HepG2 (cell line): ENCODE results near the gene LAMC3. TPM values are rescaled to one million over a fixed set of nuclear protein-coding genes. Genes with fewer than 3 reads are reported as not detected.

ENCODE experiments used
- ATAC-seq: fragments of 200-7000 bp; cut with Tn5 transposase; 3 replicates; pipeline ENCODE4 v1.9.1; 2020; ENCODE audit warnings: mild to moderate bottlenecking, moderate library complexity
- BruUV-seq: library from RNA; stranded (reverse); fragments of 400-500 nt; replicated peaks from 2 replicates; lab custom pipeline; 2021; lab: Mats Ljungman, UMichigan
- CTCF ChIA-PET: fragments of 300-600 bp; formaldehyde crosslinking; extraction: SDS; loops from one replicate; lab custom pipeline; 2021; ENCODE audit warnings: low total read pairs, inconsistent platforms, low intra/inter-chr PET ratio; lab: Yijun Ruan, JAX
- POLR2A ChIA-PET: fragments of 350-600 bp; sonication (Branson Sonifier 250); formaldehyde crosslinking; loops from one replicate; lab custom pipeline; 2020; ENCODE audit warnings: antibody characterized with exemption, inconsistent platforms; lab: Yijun Ruan, JAX
- DNase-seq: peaks from one replicate; pipeline ENCODE4 v3.0.0-alpha.2; 2015; ENCODE audit warnings: low spot score
- FAIRE-seq: peaks from 3 replicates; lab custom pipeline; 2011; peaks lifted over from hg19 to GRCh38; lab: Jason Lieb, UNC
- H2AFZ ChIP-seq: one replicate; pipeline ENCODE4 v1.6.1; 2011; ENCODE audit warnings: low read length, inconsistent platforms
- H3K27ac ChIP-seq: fragments of 300-600 bp; 3 replicates; pipeline ENCODE4 v1.8.0; 2011; ENCODE audit warnings: mixed run types, mild to moderate bottlenecking, mixed read lengths, low read length, inconsistent platforms; ENCODE audit not compliant: insufficient read depth; ENCODE audit errors: extremely low read length
- H3K27me3 ChIP-seq, 2 experiments: fragments of 200-600 bp in 1 of 2; 2 replicates in 1 of 2; 3 replicates in 1 of 2; pipeline versions ENCODE4 v1.6.0 to v1.8.0; 2011; ENCODE audit warnings: low read length in 2 of 2, mild to moderate bottlenecking in 2 of 2, moderate library complexity in 2 of 2, inconsistent platforms in 1 of 2; ENCODE audit not compliant: insufficient read depth in 2 of 2, control insufficient read depth in 1 of 2
- H3K36me3 ChIP-seq, 2 experiments: fragments of 200-600 bp in 1 of 2; replicated peaks in 1 of 2; 2 replicates in 1 of 2; 3 replicates in 1 of 2; pipeline versions ENCODE4 v1.5.1 to v1.8.0; 2011; ENCODE audit warnings: low read length in 2 of 2, inconsistent platforms in 1 of 2; ENCODE audit not compliant: insufficient read depth in 2 of 2, control insufficient read depth in 1 of 2
- H3K4me1 ChIP-seq: 2 replicates; pipeline ENCODE4 v1.5.1; 2012; ENCODE audit warnings: low read length, inconsistent platforms; ENCODE audit not compliant: insufficient read depth
- H3K4me2 ChIP-seq: 2 replicates; pipeline ENCODE4 v1.6.0; 2011; ENCODE audit warnings: low read depth, low read length, inconsistent platforms
- H3K4me3 ChIP-seq, 3 experiments: fragments of 200-600 bp in 1 of 3; sonication (generic), shearing (Covaris generic) in 1 of 3; replicated peaks in 1 of 3; 2 replicates each; pipeline ENCODE4 v1.5.1; 2011 to 2016; ENCODE audit warnings: low read length in 3 of 3, inconsistent platforms in 2 of 3, low read depth in 2 of 3, mild to moderate bottlenecking in 2 of 3, control low read depth in 1 of 3, mixed read lengths in 1 of 3; ENCODE audit not compliant: insufficient read depth in 1 of 3
- H3K79me2 ChIP-seq: one replicate; pipeline ENCODE4 v1.6.1; 2011; ENCODE audit warnings: low read length, inconsistent platforms; ENCODE audit not compliant: insufficient read depth
- H3K9ac ChIP-seq: 2 replicates; pipeline ENCODE4 v1.6.0; 2011; ENCODE audit warnings: mild to moderate bottlenecking, low read depth, low read length, inconsistent platforms; ENCODE audit not compliant: insufficient read depth
- H3K9me3 ChIP-seq: 2 replicates; pipeline ENCODE4 v1.5.1; 2012; ENCODE audit warnings: mild to moderate bottlenecking, low read length
- H4K20me1 ChIP-seq: 2 replicates; pipeline ENCODE4 v1.6.0; 2011; ENCODE audit warnings: inconsistent platforms, mild to moderate bottlenecking, low read length, moderate library complexity; ENCODE audit not compliant: insufficient read depth
- CREM ChIP-seq, 2 experiments: sonication (generic) in 1 of 2; formaldehyde crosslinking in 1 of 2; IDR thresholded peaks; 2 replicates each; pipeline versions ENCODE4 v1.4.0 to v1.6.1; 2016 to 2020; ENCODE audit warnings: antibody characterized with exemption in 1 of 2, mild to moderate bottlenecking in 1 of 2, missing genetic modification reagents in 1 of 2
- EP300 ChIP-seq, 3 experiments: sonication (generic) in 1 of 3; formaldehyde crosslinking in 1 of 3; IDR thresholded peaks; 2 replicates each; pipeline versions ENCODE4 v1.5.1 to v1.6.1; 2011 to 2020; ENCODE audit warnings: low read depth in 2 of 3, low read length in 2 of 3, borderline replicate concordance in 1 of 3, improper control_type of control experiment in 1 of 3, mild to moderate bottlenecking in 1 of 3, missing genetic modification reagents in 1 of 3, moderate library complexity in 1 of 3
- HOMEZ ChIP-seq: IDR thresholded peaks from 2 replicates; pipeline ENCODE4 v1.6.1; 2016; ENCODE audit warnings: low read depth
- KAT2B ChIP-seq: fragments of 150-350 bp; IDR thresholded peaks from 2 replicates; pipeline ENCODE4 v1.6.1; 2014; ENCODE audit warnings: low read depth, low read length, borderline replicate concordance
- KLF12 ChIP-seq: sonication (generic); formaldehyde crosslinking; IDR thresholded peaks from 2 replicates; pipeline ENCODE4 v1.4.0; 2020; ENCODE audit warnings: missing genetic modification reagents, borderline replicate concordance
- KMT2B ChIP-seq: IDR thresholded peaks from 2 replicates; pipeline ENCODE4 v1.6.1; 2016; ENCODE audit warnings: missing genetic modification reagents, missing compliant biosample characterization
- MTF1 ChIP-seq: sonication (generic); formaldehyde crosslinking; IDR thresholded peaks from 2 replicates; pipeline ENCODE4 v1.5.0; 2020; ENCODE audit warnings: missing genetic modification reagents
- MZF1 ChIP-seq: sonication (generic); formaldehyde crosslinking; IDR thresholded peaks from 2 replicates; pipeline ENCODE4 v1.8.1; 2023; ENCODE audit warnings: mild to moderate bottlenecking, missing genetic modification reagents, borderline replicate concordance
- NBN ChIP-seq: fragments of 450-650 bp; conservative IDR thresholded peaks from 2 replicates; pipeline ENCODE4 v1.6.1; 2017
- NCOA5 ChIP-seq: sonication (generic); formaldehyde crosslinking; IDR thresholded peaks from 2 replicates; pipeline ENCODE4 v1.4.0; 2020; ENCODE audit warnings: missing genetic modification reagents
- REPIN1 ChIP-seq: sonication (generic); formaldehyde crosslinking; IDR thresholded peaks from 2 replicates; pipeline ENCODE4 v1.8.0; 2022; ENCODE audit warnings: missing genetic modification reagents, low read depth, mild to moderate bottlenecking, borderline replicate concordance
- STAG1 ChIP-seq: sonication (generic); formaldehyde crosslinking; IDR thresholded peaks from 2 replicates; pipeline ENCODE4 v1.4.0; 2020; ENCODE audit warnings: missing genetic modification reagents
- TP53 ChIP-seq: sonication (generic); formaldehyde crosslinking; conservative IDR thresholded peaks from 2 replicates; pipeline ENCODE4 v1.4.0; 2020; ENCODE audit warnings: missing genetic modification reagents
- ZFP41 ChIP-seq: sonication (generic); formaldehyde crosslinking; IDR thresholded peaks from 2 replicates; pipeline ENCODE4 v1.4.0; 2020; ENCODE audit warnings: mild to moderate bottlenecking, missing genetic modification reagents, borderline replicate concordance
- ZNF24 ChIP-seq: fragments of 450-650 bp; IDR thresholded peaks from 2 replicates; pipeline ENCODE4 v1.6.1; 2017; ENCODE audit warnings: antibody characterized with exemption, mild to moderate bottlenecking
- ZNF264 ChIP-seq: sonication (generic); formaldehyde crosslinking; IDR thresholded peaks from 2 replicates; pipeline ENCODE4 v1.4.0; 2020; ENCODE audit warnings: missing genetic modification reagents
- ZNF292 ChIP-seq: sonication (generic); formaldehyde crosslinking; IDR thresholded peaks from 2 replicates; pipeline ENCODE4 v1.8.1; 2022; ENCODE audit warnings: mild to moderate bottlenecking, low read depth, missing genetic modification reagents, borderline replicate concordance
- ZNF430 ChIP-seq: sonication (generic); formaldehyde crosslinking; IDR thresholded peaks from 2 replicates; pipeline ENCODE4 v1.9.0; 2021; ENCODE audit warnings: mild to moderate bottlenecking, missing genetic modification reagents
- ZSCAN31 ChIP-seq: sonication (generic); formaldehyde crosslinking; IDR thresholded peaks from 2 replicates; pipeline ENCODE4 v1.5.0; 2020; ENCODE audit warnings: low read depth, mild to moderate bottlenecking, missing genetic modification reagents
- WGBS: methylation state at CpG from one replicate; pipeline ENCODE4 v1.1.6; 2017; ENCODE audit warnings: low lambda C conversion rate; 5-methylcytosine and 5-hydroxymethylcytosine counted together
- in situ Hi-C: cut with HindIII; loops from 2 replicates; pipeline ENCODE4 v1.10.0; 2017; ENCODE audit warnings: low pct_unique_long_range_greater_than_20kb; ENCODE audit not compliant: extremely low pct_ligation_motif_present
- intact Hi-C: fragments of 100-400 bp; cut with micrococcal nuclease; formaldehyde crosslinking; loops from one replicate; pipeline ENCODE4 v1.10.0; 2022; ENCODE audit not compliant: unreplicated experiment
- polyA plus RNA-seq, 8 experiments: library from polyadenylated mRNA; depleted of rRNA in 3 of 8; stranded (reverse) in 7 of 8; unstranded in 1 of 8; fragments of >200 nt; fragmentation: Illumina TruSeq in 4 of 8; extraction: Trizol in 4 of 8; gene quantifications; 2 replicates each; pipeline versions ENCODE4 v1.2.1 to v1.2.3, GENCODE V29; 2011 to 2016; ENCODE audit warnings: low read depth in 4 of 8, missing spikeins in 1 of 8, mixed read lengths in 1 of 8; ENCODE audit not compliant: insufficient read depth in 1 of 8
- total RNA-seq, 5 experiments: library from RNA; depleted of rRNA; stranded (reverse); fragments of >200 nt; fragmentation: Illumina TruSeq; extraction: Trizol; gene quantifications; 2 replicates each; pipeline ENCODE4 v1.2.3, GENCODE V29; 2016; ENCODE audit warnings: low read depth in 1 of 5
- TF ChIP-seq, protein P1 (sequence below), 2 experiments: fragments of 450-650 bp in 1 of 2; sonication (generic) in 1 of 2; formaldehyde crosslinking; IDR thresholded peaks; 2 replicates each; pipeline versions ENCODE4 v1.5.0 to v1.8.0; 2020 to 2022; ENCODE audit warnings: mild to moderate bottlenecking in 1 of 2, missing genetic modification reagents in 1 of 2

The LAMC3 gene
- total and polyA plus RNA-seq, 2 of the 13 experiments (the other 11 are each of a cell fraction or from before 2014, with no cell fraction given): 0.07 to 0.57 TPM

DNA sequence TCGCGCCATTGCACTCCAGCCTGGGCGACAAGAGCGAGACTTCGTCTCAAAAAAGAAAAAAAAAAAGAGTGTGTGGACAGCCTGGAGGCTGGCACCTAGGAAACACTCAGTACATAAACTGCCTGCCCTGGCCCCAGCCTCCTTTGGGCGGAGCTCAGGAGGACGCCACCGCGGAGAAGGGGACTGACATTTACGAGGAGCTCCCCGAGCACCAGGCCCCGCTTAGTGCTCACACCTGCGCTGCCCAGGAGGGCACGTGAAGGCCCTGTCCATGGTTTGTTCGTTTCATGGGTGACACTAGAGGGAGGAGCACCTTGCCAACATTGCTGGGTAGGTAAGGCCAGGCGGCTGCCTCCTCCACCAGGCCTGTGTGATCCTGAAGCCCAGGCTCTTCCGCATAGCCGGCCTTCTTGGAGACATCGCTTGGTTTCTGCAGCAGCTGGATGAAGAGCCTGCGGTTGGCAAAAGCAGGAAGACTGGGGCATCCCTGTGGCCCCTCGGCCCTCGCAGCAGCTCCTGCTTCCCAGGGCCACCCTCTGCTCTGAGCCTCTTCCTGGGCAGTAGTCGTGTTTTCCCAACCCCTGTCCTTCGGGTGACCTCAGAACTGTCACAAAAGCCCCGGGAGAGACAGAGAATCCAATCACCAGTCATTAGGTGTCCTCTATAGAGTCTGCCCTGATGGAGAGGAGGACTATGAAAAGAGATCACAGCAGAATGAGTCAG is 26.2 kb upstream of the LAMC3 start:
- in situ Hi-C loops: no loop called here
- H3K79me2 ChIP-seq: no peaks in the 10 kb centered on the region
- no peak overlapping the region for H3K9ac ChIP-seq
- no peaks in the 10 kb centered on the region for H4K20me1 ChIP-seq
- POLR2A ChIA-PET: interaction anchor here (0.7 kb wide), 1 partner anchor 8 kb away, joined by 3 read pairs; no protein-coding TSS in a partner anchor
- 41% methylated on average over 19 of the region's 25 CpGs for WGBS
- TF ChIP-seq ZNF24 (no peak), STAG1 (CRISPR knock-in tag) (no peak), KMT2B (CRISPR knock-in tag) (no peak), MZF1 (no peak), ZNF292 (CRISPR knock-in tag) (no peak), NCOA5 (CRISPR knock-in tag) (no peak), ZSCAN31 (no peak), NBN (no peak), KLF12 (CRISPR knock-in tag) (no peak), MTF1 (no peak), HOMEZ (CRISPR knock-in tag) (no peak), ZNF430 (no peak), ZNF264 (CRISPR knock-in tag) (no peak), ZFP41 (no peak), REPIN1 (CRISPR knock-in tag) (no peak), EP300 (IDR thresholded peaks at IDR 0.05; ENCODE audit: low read depth in 2 of 2, low read length in 2 of 2) (no peak), EP300 (CRISPR knock-in tag; IDR thresholded peaks at IDR 0.05; ENCODE audit: borderline replicate concordance) (no peak), KAT2B (no peak), CREM (IDR thresholded peaks at IDR 0.05) (no peak), CREM (CRISPR knock-in tag; IDR thresholded peaks at IDR 0.05) (no peak), TP53 (CRISPR knock-in tag) (no peak)
- TF ChIP-seq, protein P1, sequence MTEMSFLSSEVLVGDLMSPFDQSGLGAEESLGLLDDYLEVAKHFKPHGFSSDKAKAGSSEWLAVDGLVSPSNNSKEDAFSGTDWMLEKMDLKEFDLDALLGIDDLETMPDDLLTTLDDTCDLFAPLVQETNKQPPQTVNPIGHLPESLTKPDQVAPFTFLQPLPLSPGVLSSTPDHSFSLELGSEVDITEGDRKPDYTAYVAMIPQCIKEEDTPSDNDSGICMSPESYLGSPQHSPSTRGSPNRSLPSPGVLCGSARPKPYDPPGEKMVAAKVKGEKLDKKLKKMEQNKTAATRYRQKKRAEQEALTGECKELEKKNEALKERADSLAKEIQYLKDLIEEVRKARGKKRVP (CRISPR knock-in tag; IDR thresholded peaks at IDR 0.05): no peak
- no peaks in the 10 kb centered on the region for H3K9me3 ChIP-seq
- ATAC-seq (no peak), FAIRE-seq (no peak), DNase-seq (no peak)
- H2AFZ ChIP-seq: no peak overlapping the region
- peaks cover 14 to 88% of the 10 kb centered on the region in 2 experiments for H3K27me3 ChIP-seq
- CTCF ChIA-PET: no interaction called here
- intact Hi-C loops: no loop called here
- H3K4me1 ChIP-seq: no peaks in the 10 kb centered on the region
- no peak overlapping the region for H3K4me2 ChIP-seq
- no peak overlapping the region for H3K4me3 ChIP-seq
- H3K27ac ChIP-seq: no peak overlapping the region
- no TSS peak for BruUV-seq
- H3K36me3 ChIP-seq: no peaks in the 10 kb centered on the region
